ENCODE measurements around the gene CDCA4.

GRCh38 chr14:105034315-105035039 lies 13.6 kb upstream of the CDCA4 start:
- TF ChIP-seq ELK1 (IDR thresholded peaks at IDR 0.05; ENCODE audit: low read depth, low read length) (no peak), REST (IDR thresholded peaks at IDR 0.05) (no peak), MAZ (IDR thresholded peaks at IDR 0.05; ENCODE audit: borderline replicate concordance, low read depth, low read length) (no peak), CTCF (IDR thresholded peaks at IDR 0.05) (no peak), ZFP36 (IDR thresholded peaks at IDR 0.05; ENCODE audit: borderline replicate concordance, partially characterized antibody) (no peak), MYC (IDR thresholded peaks at IDR 0.05; ENCODE audit: borderline replicate concordance, low read length) (no peak), JUN (IDR thresholded peaks at IDR 0.05) (no peak), MAX (IDR thresholded peaks at IDR 0.05) (no peak), POLR2A (IDR thresholded peaks at IDR 0.05; ENCODE audit: low read length) (no peak)

Data from A549 (cell line).